G401 (cell line): ENCODE data around the gene DNAAF1. TPM values are rescaled to one million over a fixed set of nuclear protein-coding genes. Genes with fewer than 3 reads are reported as not detected.

Experiments used
- DNase-seq: peaks from one replicate; pipeline ENCODE4 v3.0.0-alpha.2; 2015; ENCODE audit warnings: low spot score
- in situ Hi-C: cut with HindIII; loops from 2 replicates; pipeline ENCODE4 v1.10.0; 2016; ENCODE audit warnings: low sequenced_read_pairs, mixed read lengths
- total RNA-seq: library from RNA; depleted of rRNA; stranded (reverse); fragments of >200 nt; shearing (Covaris generic); gene quantifications from 2 replicates; pipeline ENCODE4 v1.2.3, GENCODE V29; 2014

DNAAF1 gene
- total RNA-seq, 1 experiment from 2014 or later: not detected

DNA sequence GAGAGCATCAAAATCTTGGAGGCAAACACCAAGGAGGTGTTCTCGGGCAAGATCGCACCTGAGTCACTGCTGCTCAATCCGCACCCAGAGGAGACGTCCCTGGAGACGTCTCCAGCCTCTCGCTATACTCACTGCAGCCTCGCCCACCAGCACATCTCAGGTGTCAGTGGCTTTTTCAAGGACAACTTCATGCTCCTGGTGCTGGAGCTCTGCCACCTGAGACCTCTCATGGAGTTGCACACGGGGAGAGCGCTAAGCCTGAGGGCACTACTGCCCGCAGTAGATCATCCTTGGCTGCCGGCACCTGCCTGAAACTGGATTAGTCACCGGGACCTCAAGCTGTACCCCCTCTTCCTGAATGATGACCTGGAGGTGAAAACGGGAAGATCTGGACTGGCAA lies 25.7 kb upstream of the DNAAF1 start:
- no peak for DNase-seq
- in situ Hi-C loops: no loop called here

DNA sequence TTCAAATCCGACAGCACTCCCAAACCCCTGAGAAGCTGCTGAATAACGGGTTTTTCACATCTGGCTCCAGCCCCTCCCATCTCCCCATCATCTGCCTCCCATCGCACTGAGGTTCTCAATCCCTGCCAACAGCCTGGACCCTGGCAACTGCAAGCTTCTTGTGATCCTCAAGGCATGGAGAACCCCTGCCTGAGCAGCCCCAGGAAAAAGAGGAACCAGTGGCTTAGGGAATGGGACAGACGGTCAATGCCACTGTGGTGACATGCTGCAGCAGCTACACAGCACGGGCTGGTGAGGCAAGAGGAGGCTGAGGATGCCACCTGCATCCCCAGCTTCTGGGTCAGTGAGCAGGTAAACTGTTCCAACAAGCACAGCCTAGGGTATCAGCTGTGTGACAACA lies 25.1 kb upstream of the DNAAF1 start:
- in situ Hi-C loops: no loop called here

DNA sequence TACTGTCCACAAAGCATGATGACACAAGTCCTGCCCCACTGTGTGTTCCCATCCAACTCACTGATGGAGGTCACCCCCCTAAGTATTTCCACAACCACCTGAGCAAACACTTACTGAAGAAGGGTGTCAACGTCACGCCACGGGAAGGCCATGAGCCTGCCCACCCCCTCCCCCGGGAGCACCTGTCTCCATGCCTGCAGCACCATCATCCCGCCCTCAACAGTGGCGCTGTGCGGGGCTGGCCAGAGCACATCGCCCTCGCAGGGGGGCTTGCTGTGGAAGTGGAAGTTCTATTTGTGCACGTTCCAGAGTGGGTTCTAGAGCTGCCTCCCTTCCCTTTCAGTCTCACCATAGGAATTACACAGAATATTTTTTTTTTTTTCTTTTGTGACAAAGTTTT lies 24.1 kb upstream of the DNAAF1 start:
- no peak for DNase-seq
- in situ Hi-C loops: no loop called here

More for the DNA sequence above, 25.1 kb upstream of the DNAAF1 start:
- no peak for DNase-seq

DNA sequence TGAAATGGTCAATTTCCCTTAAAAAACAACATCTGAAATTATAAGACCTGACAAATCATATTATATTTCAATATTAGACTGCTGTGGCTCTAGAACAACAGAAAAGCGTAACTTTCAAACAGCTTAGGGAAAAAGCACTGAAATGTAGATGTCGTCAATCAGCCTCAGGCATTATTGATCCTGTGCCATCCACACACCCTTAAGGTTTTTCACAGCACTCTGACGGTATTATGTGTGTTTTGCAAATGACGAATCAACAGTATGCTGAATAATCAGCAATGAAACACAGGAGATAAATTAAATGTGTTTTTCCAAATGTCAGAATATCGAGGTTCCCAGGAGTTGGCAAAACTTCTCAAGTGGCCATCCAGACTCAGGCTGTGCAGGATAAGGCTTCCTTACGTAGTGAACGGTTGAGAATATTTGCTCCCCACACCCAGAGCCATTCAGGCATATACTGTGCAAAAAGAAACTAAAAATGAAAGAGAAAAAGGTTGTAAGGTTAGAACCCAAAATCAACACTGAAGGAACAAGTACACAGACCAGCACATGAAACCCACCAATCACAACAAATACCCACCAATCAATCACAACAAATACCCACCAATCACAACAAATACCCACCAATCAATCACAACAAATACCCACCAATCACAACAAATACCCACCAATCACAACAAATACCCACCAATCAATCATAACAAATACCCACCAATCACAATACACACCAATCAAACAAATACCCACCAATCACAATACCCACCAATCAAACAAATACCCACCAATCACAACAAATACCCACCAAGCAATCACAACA lies 20.6 kb upstream of the DNAAF1 start:
- no peak for DNase-seq
- in situ Hi-C loops: no loop called here

DNA sequence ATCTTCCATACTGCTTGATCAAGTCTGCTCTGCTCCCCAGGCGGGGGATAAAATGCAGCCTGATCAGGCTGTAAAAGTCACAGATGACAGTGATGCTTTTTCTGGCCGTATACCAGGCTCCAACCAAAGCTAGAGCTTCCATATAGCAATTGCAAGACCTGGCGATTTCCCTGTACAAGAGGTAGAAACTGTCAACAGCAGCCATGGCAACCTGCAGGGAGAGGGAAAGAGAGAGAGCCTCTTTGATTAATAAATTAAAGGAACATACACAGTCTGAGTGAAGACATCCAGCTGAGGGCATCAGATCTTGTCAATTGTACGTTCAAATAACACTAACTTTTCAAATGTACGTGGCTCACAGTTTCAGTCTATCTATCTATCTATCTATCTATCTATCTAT lies 14.0 kb upstream of the DNAAF1 start:
- DNase-seq: no peak
- in situ Hi-C loops: no loop called here

DNA sequence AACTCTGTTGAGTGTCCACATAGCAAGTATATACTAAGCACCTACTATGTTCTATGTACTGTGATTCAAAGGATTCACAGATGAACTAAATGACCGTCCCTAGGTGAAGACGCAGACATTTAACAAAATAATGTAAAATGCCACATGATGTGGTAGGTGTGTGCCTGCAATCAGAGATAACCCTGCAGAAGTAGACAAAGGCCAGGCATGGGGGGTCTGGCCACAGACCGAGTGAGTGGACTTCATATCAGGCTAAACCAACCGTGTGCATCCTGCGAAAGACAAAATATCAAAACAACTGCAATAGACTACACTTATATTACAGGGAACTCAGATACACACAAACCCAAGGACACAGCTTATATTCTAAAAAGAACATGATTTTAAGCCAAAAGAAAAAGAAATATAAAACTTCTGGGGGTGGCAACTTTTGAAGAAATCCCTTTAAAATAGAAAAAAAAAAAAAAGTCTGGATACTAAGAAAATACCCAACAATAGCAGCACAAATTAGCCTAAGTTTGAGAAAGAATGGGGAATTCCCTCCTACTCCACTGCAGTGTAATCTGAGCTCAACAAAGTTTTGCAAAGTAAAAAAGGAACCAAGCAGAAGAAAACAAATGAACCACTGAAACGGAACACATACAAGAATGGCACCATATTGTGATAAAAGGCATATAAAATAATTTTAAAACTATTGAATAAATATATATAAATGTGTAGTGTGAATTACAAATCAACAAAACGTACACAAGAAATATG lies 12.4 kb upstream of the DNAAF1 start:
- in situ Hi-C loops: no loop called here
- no peak for DNase-seq

DNA sequence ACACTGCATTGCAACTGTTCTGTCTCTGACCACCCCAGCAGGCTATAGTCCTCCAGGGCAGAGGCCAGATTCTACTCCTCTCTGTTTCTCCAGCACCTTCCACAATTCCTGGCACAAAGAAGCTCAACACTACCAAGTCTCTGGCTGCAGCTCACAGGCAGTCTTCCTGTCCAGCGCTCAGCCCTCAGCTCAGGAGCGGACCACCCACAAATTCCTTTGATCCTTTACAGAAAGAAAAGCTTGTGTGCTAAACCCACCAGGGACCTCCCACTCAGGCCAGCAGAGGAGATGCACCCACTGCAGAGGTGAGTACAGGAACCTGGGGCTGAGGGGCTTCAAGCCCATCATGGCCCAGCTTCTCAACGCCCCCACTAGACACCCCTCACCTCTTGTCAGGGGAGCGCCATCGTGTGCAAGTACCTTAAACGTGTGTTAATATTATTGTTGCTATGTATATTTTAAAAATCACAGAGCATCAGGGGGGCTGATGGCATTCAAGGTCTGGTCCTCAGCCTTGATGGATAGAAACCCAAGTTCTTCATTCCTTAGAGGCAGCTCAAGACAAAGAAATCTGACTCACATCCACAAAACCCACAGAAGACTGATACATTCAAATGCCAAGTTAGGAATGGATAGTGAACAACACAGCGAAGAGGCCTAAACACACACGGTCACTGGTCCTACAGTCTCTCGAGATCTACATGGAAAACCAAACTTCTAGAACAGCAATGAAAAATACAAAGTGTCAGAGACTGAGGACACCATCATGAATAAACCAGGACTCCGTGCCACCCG lies 8.6 kb upstream of the DNAAF1 start:
- in situ Hi-C loops: no loop called here
- DNase-seq: no peak

DNA sequence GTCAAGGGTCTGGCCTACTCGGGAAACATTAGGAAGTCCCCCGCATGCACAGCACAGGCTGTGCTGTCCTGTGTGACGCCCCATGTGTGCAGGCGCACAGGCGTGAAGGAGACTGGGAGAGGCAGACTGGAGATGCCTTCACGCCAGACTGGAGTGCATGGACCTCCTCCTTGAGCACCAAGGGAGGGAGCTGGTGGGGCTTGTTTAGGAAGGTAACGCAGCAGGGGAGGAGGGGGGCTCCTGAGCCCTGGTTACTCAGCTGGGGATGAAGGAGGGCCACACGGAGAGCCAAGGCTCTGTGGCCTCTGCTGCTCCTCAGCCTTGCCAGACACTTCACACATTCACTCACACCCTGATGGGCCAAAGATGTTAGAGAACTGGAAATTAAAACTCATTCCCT lies 7.8 kb upstream of the DNAAF1 start:
- no peak for DNase-seq
- in situ Hi-C loops: no loop called here

DNA sequence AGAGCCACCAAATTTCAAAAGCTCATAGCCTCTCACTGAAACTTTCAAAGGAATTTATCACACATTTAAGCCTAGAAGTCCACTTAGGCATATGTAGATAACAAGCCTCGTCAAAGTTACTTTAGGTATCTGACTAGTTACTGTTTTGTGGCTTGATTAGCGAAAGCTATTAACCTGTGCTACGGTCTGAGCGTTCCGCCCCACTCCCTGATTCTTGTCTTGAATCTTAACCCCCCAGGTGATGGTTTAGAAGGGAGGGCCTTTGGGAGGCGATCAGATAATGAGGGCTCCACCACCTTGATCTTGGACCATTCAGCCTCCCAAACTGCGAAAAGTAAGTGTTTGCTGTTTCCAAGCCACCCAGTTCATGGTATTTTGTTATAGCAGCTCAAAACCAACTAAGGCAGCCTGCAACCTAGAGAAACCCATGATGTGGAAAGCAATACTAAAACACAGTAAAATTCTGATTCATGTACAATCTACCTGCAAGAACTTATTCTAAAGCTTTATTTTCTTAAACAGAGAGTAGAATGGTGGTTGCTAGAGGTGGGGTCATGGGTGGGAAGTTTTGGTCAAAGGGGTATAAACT lies 7.2 kb upstream of the DNAAF1 start:
- in situ Hi-C loops: no loop called here
- DNase-seq: no peak

DNA sequence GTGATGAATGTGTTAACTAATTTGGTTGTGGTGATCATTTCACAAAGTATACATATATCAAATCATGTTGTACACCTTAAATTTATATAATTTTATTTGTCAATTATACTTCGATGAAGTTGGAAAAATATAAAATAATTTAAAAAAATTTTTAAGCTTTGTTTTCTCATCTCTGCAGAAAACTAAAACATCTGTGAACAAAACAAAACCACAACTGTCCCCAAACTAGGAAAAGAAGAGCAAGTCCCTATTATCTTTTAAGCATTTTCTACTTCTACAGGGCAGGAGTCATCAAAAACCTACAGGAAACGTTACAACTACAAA lies 6.6 kb upstream of the DNAAF1 start:
- in situ Hi-C loops: no loop called here
- DNase-seq: no peak

DNA sequence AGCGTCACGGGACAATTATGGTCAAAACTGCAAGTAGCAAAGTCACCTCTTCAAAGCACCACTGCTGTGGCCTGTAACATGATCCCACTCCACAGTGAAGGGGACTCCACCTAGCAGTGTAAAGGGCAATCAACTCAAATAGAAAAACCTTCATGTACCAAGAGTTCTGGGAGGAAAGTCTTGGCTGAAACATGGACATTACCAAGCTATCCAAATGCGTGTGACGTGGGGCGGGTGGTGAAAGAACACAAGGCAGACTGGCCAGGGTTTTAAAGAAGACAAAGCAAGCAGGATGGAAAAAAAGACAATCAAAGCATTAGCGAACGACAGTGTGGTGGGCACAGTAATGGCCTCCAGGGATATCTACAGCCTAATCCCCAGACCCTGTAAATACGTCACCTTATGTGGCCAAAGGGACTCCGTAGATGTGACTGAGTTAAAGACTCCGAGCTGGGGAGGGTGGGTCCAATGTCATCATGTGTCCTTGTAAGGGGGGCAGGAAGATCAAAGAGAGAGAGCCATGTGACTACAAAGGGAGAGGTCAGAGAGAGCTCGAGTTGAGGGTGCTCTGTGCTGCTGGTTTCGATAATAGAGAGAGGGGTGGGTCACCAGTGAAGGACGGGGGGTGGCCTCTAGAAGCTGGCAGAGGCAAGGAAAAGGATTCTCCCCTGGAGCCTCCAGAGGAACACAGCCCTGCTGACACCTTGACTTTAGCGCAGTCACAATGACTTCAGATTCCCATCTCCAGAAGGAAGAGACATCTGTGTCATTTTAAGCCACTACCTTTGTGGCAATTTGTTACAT lies 6.1 kb upstream of the DNAAF1 start:
- in situ Hi-C loops: no loop called here
- no peak for DNase-seq

DNA sequence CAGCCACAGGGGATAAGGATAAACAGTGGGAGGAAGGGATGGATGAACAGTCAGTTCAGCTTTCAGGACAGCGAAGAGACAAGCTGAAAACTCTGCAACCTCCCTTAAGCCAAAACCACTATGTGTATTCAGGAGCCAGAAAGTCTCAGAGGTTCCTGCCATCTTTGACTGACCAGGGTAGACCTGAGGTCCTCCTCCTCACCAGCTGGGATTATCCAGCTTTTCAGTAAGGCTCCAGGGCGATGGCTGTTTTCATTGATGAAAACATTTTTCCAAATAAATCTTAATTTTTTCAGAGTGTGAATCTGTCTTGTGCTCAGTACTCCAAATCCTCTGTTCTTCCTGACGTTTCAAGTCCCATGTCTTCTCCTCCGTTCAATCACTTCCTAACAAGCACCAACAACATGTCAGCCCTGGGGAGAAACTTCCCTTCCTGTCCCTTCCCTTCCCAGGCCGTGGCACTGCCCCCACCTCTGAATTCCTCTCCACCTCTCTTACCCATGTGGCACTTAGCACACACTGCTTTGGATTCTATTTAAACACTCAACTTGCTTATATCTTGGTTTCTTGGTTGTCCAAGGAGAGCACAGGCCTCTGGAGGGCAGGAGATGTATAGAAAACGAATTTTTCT lies 5.4 kb upstream of the DNAAF1 start:
- in situ Hi-C loops: loop anchor here (10.0 kb wide), 1 partner anchor 55 kb away; no protein-coding TSS in a partner anchor
- no peak for DNase-seq

DNA sequence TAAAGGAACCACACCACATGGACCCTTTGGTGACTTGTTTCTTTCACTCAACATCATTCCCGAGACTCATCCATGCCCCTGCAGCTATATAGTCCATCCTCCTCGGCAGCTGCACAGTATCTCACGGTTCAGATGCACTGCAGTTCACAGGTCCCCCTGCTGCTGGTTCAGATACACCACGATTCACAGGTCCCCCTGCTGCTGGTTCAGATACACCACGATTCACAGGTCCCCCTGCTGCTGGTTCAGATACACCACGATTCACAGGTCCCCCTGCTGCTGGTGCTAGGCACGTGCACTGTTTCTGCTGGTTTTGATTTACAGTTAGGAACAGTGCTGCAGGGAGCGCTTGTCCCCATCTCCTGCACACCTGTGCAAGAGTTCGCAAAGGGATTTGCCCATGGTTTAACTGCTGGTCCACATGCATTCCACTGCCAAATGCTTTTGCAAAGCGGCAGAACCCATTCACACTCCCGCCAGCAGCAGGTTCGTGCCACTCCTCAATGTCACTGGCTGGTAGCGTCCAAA lies 3.9 kb upstream of the DNAAF1 start:
- in situ Hi-C loops: loop anchor here (10.0 kb wide), 1 partner anchor 56 kb away; no protein-coding TSS in a partner anchor
- DNase-seq: no peak

DNA sequence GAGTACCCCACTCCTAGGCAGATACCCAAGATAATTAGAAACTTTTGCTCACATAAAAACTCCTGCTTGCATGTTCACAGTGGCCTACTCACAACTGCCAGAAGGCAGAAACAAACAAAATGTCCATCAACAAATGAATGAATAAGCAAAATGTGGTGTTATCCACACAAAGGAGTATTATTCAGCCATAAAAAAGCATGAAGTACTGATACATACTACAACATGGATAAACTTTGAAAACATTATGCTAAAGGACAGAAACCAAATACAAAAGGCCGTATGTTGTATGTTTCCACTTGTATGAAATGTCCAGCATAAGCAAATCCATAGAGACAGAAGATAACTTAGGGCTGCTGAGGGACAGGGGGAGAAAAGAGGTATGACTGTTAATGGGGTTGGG lies 2.0 kb upstream of the DNAAF1 start:
- DNase-seq: no peak
- in situ Hi-C loops: loop anchor here (10.0 kb wide), 1 partner anchor 58 kb away; no protein-coding TSS in a partner anchor

DNA sequence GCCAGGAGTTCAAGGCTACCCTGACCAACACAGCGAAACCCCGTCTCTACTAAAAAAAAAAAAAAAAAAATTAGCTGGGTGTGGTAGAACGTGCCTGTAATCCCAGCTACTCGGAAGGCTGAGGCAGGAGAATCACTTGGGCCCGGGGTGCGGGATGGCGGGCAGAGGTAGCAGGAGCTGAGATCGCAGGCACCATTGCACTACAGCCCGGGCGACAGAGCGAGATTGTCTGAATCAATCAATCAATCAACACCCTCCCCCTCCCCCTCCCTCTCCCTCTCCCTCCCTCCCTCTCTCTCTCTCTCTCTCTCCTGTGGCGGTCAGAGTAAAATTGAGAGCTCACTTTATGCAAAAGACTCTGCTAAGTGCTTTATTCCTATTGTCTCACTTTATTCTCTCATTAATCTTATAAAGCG lies 1.3 kb upstream of the DNAAF1 start:
- DNase-seq: no peak
- in situ Hi-C loops: loop anchor here (10.0 kb wide), 1 partner anchor 59 kb away; no protein-coding TSS in a partner anchor

DNA sequence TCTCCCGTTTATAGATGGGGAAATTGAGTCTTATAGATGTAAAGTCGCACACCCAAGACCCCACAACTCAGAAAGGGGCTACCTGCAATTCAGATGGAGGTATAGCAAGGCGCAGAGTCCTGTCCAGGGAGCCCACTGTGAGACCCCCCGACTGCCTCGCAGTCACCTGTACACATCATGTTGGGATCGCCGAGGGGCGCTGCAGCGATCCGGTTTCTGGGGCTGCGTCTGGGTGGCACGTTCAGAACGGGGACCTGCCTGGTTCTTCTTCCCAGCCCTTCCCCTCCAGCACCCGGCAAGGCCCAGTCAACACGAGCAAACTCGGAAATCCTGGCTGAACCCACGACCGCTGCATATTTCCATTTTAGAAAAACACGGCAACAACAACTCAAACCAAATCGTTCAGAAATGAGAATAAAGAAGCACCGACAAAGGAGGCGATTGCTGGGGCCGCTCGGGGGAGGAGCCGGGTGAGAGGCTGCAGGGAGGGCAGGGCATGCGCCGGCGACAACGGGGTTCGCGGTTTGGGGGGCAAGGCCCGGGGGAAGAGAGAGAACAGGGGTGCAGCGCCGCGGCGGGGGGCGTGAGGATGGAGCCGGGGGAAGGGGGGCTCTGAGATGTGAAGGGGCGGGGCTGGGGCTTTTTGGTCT lies 774 bp upstream of the DNAAF1 start:
- peak; percentile 27 for DNase-seq
- in situ Hi-C loops: loop anchor here (10.0 kb wide), 1 partner anchor 60 kb away; no protein-coding TSS in a partner anchor

DNA sequence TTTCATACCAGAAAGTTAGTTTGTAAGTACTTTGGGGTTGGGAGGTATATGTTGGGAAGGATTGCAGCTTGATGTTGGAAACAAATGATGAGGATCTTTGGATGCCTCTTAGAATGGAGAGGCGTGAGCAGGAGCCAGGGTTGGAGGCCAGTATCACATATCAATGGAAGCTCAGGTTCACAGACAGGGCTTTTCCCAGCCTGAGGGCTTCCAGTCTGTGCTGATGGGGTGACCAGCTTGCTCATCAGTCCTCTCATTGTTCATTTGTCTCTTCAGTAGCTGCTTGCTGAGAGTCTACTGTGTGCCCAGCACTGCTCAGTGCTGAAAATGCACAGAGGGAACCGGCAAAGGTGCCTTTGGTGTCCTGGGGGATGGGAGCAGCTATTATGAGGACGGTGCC lies 5.8 kb downstream of the DNAAF1 start:
- in situ Hi-C loops: no loop called here
- DNase-seq: no peak
